OCI-LY1 (cell line): ENCODE data around the gene RAF1.

Experiments used
- H2AFZ ChIP-seq: fragments of 200-600 bp; sonication (generic), shearing (Covaris generic); 2 replicates; pipeline ENCODE4 v1.6.0; 2014; ENCODE audit warnings: antibody characterized with exemption, mild to moderate bottlenecking, low read length
- H3F3A ChIP-seq: fragments of 200-600 bp; sonication (generic), shearing (Covaris generic); 2 replicates; pipeline ENCODE4 v1.6.0; 2014; ENCODE audit warnings: mild to moderate bottlenecking, antibody characterized with exemption, low read length, moderate library complexity; ENCODE audit not compliant: insufficient read depth
- H3K27ac ChIP-seq: fragments of 200-600 bp; sonication (generic); 2 replicates; pipeline ENCODE4 v1.5.1; 2014; ENCODE audit warnings: low read length, mixed run types, mild to moderate bottlenecking, low read depth; ENCODE audit not compliant: poor library complexity, severe bottlenecking
- H3K27me3 ChIP-seq: fragments of 200-600 bp; sonication (generic); 2 replicates; pipeline ENCODE4 v1.6.0; 2014; ENCODE audit warnings: antibody characterized with exemption, mild to moderate bottlenecking, low read length, moderate library complexity; ENCODE audit not compliant: insufficient read depth
- H3K36me3 ChIP-seq: fragments of 200-600 bp; sonication (generic); 2 replicates; pipeline ENCODE4 v1.6.1; 2014; ENCODE audit warnings: mild to moderate bottlenecking, antibody characterized with exemption, low read length, moderate library complexity, mixed read lengths; ENCODE audit not compliant: insufficient read depth
- H3K4me1 ChIP-seq: fragments of 200-600 bp; sonication (generic); 2 replicates; pipeline ENCODE4 v1.5.1; 2014; ENCODE audit warnings: mild to moderate bottlenecking, low read length, moderate library complexity; ENCODE audit not compliant: insufficient read depth, severe bottlenecking
- H3K4me2 ChIP-seq: fragments of 200-600 bp; sonication (generic), shearing (Covaris generic); 2 replicates; pipeline ENCODE4 v1.6.1; 2014; ENCODE audit warnings: low read length
- H3K4me3 ChIP-seq: fragments of 200-600 bp; sonication (generic); 2 replicates; pipeline ENCODE4 v1.5.1; 2014; ENCODE audit warnings: low read length, low read depth, mild to moderate bottlenecking, mixed read lengths; ENCODE audit not compliant: poor library complexity, severe bottlenecking
- H3K79me2 ChIP-seq: fragments of 200-600 bp; shearing (Covaris generic); 2 replicates; pipeline ENCODE4 v1.6.1; 2016; ENCODE audit warnings: mixed run types, low read length, mixed read lengths; ENCODE audit not compliant: insufficient read depth
- H3K9ac ChIP-seq: fragments of 200-600 bp; sonication (generic), shearing (Covaris generic); 2 replicates; pipeline ENCODE4 v1.6.1; 2014; ENCODE audit warnings: mild to moderate bottlenecking, low read length, mixed read lengths
- H3K9me2 ChIP-seq: fragments of 200-600 bp; sonication (generic), shearing (Covaris generic); 2 replicates; pipeline ENCODE4 v1.6.1; 2014; ENCODE audit warnings: low read depth, mild to moderate bottlenecking, low read length, mixed read lengths
- H3K9me3 ChIP-seq: fragments of 200-600 bp; shearing (Covaris generic); 2 replicates; pipeline ENCODE4 v1.6.1; 2014; ENCODE audit warnings: low read length, mixed read lengths
- H4K20me1 ChIP-seq: fragments of 200-600 bp; sonication (generic), shearing (Covaris generic); 2 replicates; pipeline ENCODE4 v1.6.0; 2016; ENCODE audit warnings: mild to moderate bottlenecking, low read length; ENCODE audit not compliant: insufficient read depth
- CTCF ChIP-seq: fragments of 200-600 bp; sonication (generic), shearing (Covaris generic); IDR thresholded peaks from 2 replicates; pipeline ENCODE4 v1.5.1; 2017; ENCODE audit warnings: mild to moderate bottlenecking, antibody characterized with exemption, low read length, moderate library complexity, mixed read lengths
- EZH2 ChIP-seq: fragments of 200-600 bp; sonication (generic), shearing (Covaris generic); IDR thresholded peaks from 2 replicates; pipeline ENCODE4 v1.8.0; 2017; ENCODE audit warnings: borderline replicate concordance, mixed run types, mild to moderate bottlenecking, antibody characterized with exemption, low read length, moderate library complexity, mixed read lengths

The RAF1 gene

GRCh38 chr3:12574661-12575060, 89.3 kb downstream of the RAF1 start:
- Histone ChIP-seq H3F3A (no peaks in the 10 kb centered on the region), H3K27me3 (no peaks in the 10 kb centered on the region), H2AFZ (no peak overlapping the region), H3K27ac (no peak overlapping the region), H3K4me2 (no peak overlapping the region), H3K9me3 (no peaks in the 10 kb centered on the region), H3K4me3 (no peak overlapping the region), H3K4me1 (no peaks in the 10 kb centered on the region), H3K36me3 (peaks cover 86% of the 10 kb centered on the region), H3K9me2 (no peaks in the 10 kb centered on the region), H3K79me2 (no peaks in the 10 kb centered on the region), H4K20me1 (no peaks in the 10 kb centered on the region), H3K9ac (no peak overlapping the region)
- TF ChIP-seq CTCF = no peak
- no peak for TF ChIP-seq EZH2

DNA sequence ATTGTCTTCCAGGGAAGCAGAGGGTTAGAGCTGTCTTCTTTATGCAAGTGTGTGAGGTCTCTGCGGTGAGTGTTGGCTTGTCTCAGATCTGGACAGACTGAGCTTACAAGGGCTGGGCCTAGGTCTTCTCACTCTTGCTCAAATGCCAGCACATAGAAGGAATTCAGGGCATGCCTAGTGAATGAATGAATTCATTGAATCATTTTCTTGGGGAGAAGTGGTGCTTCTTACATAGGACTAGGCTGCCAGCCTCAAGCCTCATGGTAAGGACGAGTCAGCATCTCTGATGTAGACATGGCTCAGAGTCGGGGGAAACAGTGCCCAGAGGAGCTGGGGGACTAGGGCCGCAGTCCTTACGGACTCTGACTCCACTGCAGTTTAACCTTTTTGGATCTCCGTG, 89.8 kb downstream of the RAF1 start:
- no peaks in the 10 kb centered on the region for H3K9me3 ChIP-seq
- no peak for TF ChIP-seq CTCF
- TF ChIP-seq EZH2 = no peak
- H4K20me1 ChIP-seq = no peaks in the 10 kb centered on the region
- H2AFZ ChIP-seq = no peak overlapping the region
- no peak overlapping the region for H3K4me3 ChIP-seq
- H3F3A ChIP-seq = no peaks in the 10 kb centered on the region
- no peak overlapping the region for H3K9ac ChIP-seq
- H3K4me2 ChIP-seq = no peak overlapping the region
- H3K79me2 ChIP-seq = no peaks in the 10 kb centered on the region
- H3K36me3 ChIP-seq = peaks cover 84% of the 10 kb centered on the region
- no peaks in the 10 kb centered on the region for H3K9me2 ChIP-seq
- H3K27ac ChIP-seq = no peak overlapping the region
- no peaks in the 10 kb centered on the region for H3K27me3 ChIP-seq
- H3K4me1 ChIP-seq = no peaks in the 10 kb centered on the region

- Histone ChIP-seq H3K4me2 (no peak overlapping the region), H3K36me3 (peaks cover 78% of the 10 kb centered on the region)
These were observed 91.9 kb downstream of the RAF1 start for GRCh38 chr3:12571986-12572385.

More at GRCh38 chr3:12571986-12572385, 91.9 kb downstream of the RAF1 start:
- H3K9ac ChIP-seq = no peak overlapping the region
- H4K20me1 ChIP-seq = no peaks in the 10 kb centered on the region
- H3K9me3 ChIP-seq = no peaks in the 10 kb centered on the region
- no peaks in the 10 kb centered on the region for H3K9me2 ChIP-seq
- peaks cover 6% of the 10 kb centered on the region for H3K4me1 ChIP-seq
- H3F3A ChIP-seq = no peaks in the 10 kb centered on the region
- TF ChIP-seq CTCF = no peak
- no peak for TF ChIP-seq EZH2
- peaks cover 13% of the 10 kb centered on the region for H3K79me2 ChIP-seq
- H3K4me3 ChIP-seq = no peak overlapping the region
- no peak overlapping the region for H3K27ac ChIP-seq
- H3K27me3 ChIP-seq = no peaks in the 10 kb centered on the region
- no peak overlapping the region for H2AFZ ChIP-seq
